Activated CD4-positive, alpha-beta T cell treated with anti-CD3 and anti-CD28 coated beads for 4 hours (primary cell): ENCODE measurements around the gene CALY.

ENCODE experiments used
- DNase-seq, 2 donors: peaks; one replicate each; pipeline ENCODE4 v3.0.0-alpha.2; 2020

Gene CALY

DNA sequence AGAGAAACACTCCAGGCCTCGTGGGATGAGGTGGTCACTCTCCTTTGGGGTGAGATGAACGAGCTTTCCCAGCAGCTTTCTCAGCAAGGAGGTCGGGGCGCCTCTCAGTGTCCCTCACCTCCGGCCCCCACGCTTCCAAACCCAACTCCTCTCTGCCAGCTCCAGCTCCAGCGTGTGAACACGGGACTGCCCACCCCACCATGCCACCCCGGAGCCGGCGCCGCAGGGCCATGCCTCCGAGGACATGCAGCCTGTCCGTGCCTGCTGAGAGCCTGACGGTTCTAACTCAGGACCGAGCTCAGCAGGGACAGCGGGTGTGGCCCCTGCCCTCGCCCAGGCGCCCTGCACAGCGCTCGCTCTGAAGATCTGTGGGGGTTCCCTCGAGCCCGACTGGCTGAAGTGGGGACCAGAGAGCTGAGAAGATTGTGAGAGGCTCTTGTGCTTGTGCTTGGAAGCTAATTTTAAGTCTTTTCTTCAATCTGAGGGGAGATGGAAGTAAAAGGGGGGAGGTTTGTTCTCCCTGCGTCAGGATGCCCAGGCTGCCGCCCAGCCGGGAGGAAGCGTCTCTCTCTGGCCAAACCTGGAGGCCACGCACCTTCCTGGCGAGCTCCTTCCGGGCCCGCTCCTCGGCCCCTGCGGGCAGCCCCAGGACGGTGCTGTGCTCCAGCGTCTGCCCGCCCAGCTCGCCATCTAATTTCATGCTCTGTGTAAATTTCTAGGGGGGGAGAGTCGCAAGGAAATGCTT lies 54.9 kb downstream of the CALY start:
- no peak for DNase-seq

DNA sequence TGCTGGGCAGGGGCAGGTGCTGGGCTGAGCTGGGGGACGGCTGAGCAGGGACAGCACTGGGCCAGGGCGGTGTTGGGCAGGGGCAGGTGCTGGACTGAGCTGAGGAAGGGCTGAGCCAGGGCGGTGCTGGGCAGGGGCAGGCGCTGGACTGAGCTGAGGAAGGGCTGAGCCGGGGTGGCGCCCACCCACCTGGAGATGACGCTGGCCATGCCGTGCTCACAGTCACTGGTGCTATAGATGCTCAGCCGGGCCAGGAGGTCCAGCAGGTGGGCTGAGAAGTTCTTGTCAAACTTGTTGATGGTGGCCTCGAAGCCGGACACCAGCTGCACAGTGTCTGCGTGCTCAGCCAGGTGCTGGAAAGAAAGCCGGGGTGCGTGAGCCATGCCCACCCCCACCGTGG lies 55.6 kb downstream of the CALY start:
- no peak for DNase-seq

DNA sequence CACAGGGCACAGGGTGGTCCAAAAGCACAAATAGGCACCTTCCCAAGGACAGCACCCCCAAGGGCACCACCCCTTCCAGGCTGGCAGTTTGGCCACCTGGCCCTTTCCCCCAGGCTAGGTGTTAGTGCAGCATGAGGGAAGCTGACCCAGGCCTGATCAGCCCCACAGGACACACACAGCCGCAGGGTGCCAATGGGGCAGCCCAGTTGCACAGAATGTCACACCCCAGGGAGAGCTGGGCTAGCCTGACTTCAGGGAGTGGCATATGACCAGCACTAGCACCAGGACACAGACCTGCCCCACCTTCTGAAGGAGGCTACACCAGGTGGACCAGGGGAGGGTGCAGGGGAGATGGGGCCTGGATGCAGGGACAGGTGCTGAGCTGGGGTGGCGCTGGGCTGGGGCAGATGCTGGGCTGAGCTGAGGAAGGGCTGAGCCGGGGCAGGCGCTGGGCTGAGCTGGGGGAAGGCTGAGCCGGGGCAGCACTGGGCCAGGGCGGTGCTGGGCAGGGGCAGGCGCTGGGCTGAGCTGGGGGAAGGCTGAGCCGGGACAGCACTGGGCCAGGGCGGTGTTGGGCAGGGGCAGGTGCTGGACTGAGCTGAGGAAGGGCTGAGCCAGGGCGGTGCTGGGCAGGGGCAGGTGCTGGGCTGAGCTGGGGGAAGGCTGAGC lies 56.2 kb downstream of the CALY start:
- DNase-seq = no peak

DNA sequence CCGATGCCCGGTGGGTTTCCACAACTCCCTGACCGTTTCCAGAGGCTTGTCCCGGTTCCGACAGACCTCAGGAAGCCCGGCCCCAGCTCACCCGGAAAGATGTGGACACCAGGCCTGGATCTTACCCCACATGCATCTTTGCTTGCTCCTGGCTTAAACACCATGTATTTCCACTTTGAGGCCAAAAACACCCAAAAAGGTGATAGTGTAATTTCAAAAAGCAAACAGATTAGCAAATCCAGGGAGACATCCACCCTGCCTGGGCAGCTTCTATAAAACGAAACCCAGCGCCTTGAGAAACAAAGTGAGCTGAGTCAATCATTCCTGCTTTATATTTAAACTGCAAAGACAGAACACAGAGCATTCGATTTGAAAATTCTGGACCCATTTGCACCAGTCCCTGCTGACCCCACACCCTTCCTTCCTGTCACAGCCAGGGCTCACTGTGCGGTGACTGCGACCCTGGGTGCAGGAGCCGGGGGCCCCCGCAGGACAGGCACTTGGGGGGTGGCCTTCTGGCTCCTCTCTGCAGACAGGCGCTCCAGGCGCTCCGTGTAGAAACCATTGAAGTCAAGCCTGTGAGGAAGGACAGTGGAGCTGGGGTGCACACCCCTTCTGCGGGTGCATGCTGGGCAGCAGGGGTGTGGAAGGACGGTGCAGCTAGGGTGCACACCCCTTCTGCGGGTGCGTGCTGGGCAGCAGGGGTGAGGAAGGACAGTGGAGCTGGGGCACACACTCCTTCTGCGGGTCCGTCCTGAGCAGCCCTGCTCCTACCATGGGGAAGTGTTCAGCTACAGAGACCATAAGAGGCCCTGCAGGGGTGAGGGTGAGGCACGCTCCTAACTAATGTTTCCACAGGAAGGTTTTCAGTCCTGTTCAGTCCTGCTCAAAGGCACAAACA lies 57.1 kb downstream of the CALY start:
- DNase-seq = no peak

DNA sequence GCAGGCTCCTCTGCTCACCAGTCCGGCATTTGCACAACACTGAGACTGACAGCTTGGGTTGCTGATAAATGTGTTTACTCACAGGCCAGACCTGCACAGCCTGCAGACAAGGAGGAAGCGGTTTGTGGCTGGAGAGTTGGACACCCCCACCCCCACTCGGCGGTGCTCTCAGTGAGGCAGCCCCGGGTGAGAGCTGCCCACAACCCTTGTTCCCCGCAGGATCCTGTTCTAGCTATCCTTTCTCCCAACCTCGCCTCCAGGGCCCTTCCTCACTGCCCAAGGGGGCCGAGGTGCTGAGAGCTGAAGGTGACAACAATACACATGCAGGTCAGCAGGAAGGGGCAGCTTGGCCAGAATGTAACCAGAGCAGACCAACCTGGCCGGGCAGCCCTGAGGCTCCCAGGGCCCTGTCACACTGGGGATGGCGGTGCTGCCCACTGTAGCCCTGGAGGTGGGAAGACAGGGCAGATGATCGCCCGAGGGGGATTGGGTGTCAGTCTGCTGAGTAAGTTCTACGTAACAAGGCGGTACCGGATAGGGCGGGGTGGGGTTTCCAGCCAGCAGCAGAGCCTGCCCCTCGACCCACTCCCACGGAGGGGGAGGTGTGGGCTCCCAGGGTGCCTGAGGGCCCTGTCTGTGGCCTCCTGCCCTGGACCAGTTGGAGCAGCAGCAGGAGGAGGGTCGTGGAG lies 58.0 kb downstream of the CALY start:
- peak; percentile 49 to 60 for DNase-seq

DNA sequence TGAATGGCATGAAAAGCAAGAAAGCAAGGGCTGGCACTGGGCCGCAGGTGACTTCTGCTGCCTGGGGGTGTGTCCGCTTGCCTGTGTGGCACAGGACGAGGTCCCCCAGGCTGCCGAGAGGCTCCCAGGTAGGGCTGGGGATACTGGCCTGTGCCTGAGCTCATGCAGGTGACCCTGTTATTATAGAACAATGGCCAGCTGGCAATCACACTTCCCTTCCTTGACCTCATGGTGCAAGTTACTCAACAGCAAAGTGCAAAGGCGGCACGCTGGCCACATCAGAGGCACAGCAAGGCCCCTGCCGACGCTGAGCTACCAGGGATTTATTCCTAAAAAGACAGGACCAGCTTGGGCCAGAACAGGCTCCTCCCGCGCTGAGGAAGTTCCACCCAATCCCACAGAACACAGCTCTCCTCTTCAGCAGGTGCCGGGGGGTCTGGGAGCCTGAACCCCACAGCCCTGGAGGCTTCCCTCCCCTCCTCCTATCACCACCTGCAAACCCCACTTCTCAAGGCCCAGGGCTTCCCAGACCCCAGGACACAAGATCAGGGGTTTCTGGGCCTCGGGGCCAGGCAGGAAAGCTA lies 58.6 kb downstream of the CALY start:
- no peak for DNase-seq

DNA sequence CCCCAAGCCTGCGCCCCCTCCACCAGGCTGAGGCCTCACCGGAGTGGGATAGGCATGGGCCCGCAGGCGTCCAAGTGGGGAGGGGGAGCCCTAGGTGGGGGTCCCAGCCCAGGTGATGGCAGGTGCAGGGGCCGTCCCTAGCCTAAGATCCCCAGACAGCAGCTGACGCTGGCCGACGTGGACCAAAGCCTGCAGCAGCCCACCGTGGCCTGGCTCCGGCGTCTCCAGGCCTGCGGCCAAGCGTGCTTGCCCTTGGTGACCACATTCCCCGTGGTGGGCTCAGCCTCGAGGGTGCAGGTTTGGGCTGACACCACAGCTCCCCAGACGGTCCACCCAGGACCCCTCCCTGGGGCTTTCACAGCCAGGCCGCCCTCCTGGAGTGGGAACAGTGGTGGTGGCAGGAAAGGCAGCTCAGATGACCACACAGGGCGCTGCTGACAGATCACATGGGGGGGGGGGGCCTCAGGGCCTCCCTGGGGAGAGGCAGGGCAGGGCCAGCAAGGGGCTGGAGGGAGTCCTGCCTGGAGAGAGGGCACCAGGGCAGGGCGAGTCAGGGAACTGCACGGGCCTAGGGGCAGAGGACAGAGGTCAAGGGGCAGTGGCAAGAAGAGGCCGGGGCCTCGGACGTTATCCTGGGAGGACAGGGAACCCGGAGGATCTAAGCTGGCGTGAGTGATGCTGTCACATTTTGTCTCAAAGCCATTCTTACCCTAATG lies 59.3 kb downstream of the CALY start:
- DNase-seq = no peak

DNA sequence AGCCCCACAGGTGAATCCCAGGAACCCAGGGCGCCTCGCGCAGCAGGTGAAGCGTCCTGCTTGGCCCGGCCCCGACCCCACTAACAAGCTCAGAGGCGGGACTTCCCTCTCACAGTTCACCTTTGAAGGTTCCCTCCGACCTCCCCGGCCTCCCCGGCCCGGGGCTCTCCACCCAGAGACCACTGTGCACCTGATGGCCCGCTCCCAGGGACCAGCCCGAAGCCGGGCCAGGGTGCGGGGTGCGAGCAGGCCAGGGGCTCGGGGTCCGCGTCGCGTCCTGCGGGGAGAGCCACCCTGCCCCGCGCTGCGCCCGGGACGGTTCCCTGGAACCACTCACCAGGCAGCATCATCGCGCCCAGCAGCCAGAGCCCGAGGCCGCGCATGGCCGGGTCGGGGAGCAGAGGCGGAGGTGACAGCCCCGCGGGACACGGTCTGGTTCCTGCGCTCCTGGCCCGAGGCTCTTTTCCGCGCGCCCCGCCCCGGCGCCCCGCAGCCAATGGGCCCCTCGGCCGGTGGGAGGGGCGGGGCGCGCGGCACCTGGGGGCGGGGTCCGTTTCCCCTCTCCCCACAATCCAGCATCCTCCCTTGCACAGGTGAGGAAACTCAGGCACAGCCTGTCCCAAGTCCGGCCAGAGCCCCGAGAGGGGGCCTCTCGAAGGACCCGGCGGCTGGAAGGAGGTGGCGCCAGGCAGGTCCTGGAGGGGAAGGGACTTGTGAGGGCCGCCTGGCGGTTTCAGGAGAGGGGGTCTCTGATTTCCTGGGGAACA lies 60.1 kb downstream of the CALY start, which contains the start of gene ADAM8:
TSS of gene ADAM8 (minus strand) at position 434 of the 767 bp plus-strand sequence. CDS start at position 383, 51 bp downstream.
- peak; percentile 63 to 69 for DNase-seq

DNA sequence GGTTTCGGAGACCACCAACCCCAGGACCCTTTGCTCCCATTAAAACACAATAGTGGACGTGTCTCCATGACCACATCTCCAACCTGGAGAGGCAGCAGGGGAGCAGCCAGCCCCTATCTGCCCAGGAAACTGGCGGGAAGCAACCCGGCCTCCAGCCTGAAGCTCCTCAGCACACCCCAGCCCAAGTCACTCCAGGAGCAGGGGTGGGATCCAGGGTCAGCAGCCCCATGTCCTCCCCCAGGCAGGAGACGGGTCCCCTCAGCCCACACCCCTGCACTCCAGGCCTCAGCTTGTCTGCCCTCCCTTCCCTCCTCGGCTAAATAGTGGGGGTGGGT lies 60.6 kb downstream of the CALY start:
- DNase-seq = no peak

DNA sequence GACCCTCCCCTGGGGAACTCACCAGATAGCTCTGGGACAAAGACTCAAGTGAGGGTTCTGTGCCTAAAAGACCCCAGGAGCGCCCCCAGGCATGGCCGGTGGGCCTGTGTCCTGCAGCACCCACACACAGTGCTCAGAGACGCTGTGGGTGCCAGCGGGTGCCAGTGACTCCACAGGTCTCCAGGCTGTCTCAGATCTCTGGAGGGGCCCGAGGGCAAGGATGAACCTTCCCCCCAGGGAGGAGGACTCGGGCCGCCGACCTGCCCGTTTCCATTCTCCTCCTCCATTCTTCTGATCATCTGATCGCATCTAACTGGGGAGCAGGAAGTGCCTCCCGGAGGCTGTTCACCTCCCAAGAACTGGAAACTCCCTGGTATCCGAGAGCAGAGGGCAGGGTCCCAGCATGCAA lies 61.0 kb downstream of the CALY start:
- DNase-seq = peak; percentile 42 to 44

DNA sequence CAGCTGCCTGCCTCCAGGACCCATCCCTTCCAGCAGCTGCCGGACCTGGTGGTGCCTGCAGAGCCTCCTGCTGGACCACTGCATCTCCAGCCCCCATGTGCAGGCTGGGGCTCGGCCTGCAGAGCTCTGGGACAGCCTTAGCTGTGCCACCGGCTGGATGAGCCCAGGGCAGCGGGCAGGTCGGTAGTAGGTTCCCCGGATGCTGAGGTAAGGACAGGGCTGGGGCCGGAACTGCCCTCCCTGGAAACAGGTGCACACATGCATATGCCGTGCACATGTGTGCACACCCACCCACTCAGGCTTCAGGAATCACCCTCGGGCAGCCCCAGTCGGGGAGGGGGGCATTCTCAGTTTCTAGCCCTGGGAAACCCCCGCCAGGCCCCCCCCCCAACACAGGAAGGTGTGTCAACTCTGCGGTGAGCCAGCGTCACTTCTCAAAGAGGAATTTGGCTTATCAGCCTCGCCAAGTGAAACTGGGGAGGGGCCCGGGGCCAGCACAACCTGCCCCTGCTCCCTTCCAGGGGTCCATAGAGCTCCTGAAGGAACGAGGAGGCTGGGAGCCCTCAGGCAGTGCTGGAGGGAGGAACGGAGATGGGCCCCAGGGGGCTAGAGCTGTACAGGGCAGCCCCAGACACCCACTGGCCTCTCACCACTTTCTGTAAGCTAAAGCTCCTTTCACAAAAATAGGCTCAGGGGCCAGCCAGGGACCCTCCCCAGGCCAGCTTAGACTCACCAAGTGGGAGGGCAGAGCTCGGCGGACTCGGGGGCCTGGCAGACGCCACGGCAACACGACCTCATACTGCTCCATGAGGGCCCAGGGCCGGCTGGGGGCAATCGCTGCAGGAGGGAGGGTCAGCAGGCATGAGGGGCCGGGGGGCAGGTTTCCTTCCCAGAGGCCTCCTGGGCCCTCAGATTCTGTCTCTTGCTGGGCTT lies 61.7 kb downstream of the CALY start:
- DNase-seq = peak; percentile 85 to 88
